Heart left ventricle (tissue), 16 donors: ENCODE measurements around the gene DCLK1. TPM values are rescaled to one million over a fixed set of nuclear protein-coding genes. Genes with fewer than 3 reads are reported as not detected.

ENCODE experiments used
- ATAC-seq, 4 donors: fragments of 200-7000 bp; cut with Tn5 transposase; one replicate each; pipeline ENCODE4 v1.9.1; 2020 to 2022; ENCODE audit warnings: moderate library complexity in 4 of 4, mild to moderate bottlenecking in 3 of 4, moderate number of reproducible peaks in 1 of 4
- DNase-seq, 5 donors: peaks; one replicate each; pipeline ENCODE4 v3.0.0-alpha.2; 2020
- H3K27ac ChIP-seq, 12 donors: fragments of 200-600 bp; sonication (generic) in 4 of 12; one replicate each; pipeline versions ENCODE4 v1.5.0 to v1.8.0; 2016 to 2022; ENCODE audit warnings: mild to moderate bottlenecking in 2 of 12
- H3K27me3 ChIP-seq, 9 donors: fragments of 200-600 bp; sonication (generic) in 2 of 9; one replicate each; pipeline versions ENCODE4 v1.5.1 to v1.8.0; 2016 to 2022; ENCODE audit warnings: mild to moderate bottlenecking in 3 of 9
- H3K36me3 ChIP-seq, 9 donors: fragments of 200-600 bp; sonication (generic) in 2 of 9; one replicate each; pipeline versions ENCODE4 v1.5.0 to v1.8.0; 2018 to 2022; ENCODE audit warnings: mild to moderate bottlenecking in 2 of 9
- H3K4me1 ChIP-seq, 12 donors: fragments of 200-600 bp; sonication (generic) in 4 of 12; one replicate each; pipeline versions ENCODE4 v1.5.0 to v1.8.0; 2016 to 2022; ENCODE audit warnings: mild to moderate bottlenecking in 3 of 12
- H3K4me3 ChIP-seq, 12 donors: fragments of 200-600 bp; sonication (generic) in 4 of 12; one replicate each; pipeline versions ENCODE4 v1.5.0 to v1.8.0; 2017 to 2022; ENCODE audit warnings: mild to moderate bottlenecking in 9 of 12, moderate library complexity in 4 of 12
- H3K9me3 ChIP-seq, 12 donors: fragments of 200-600 bp; sonication (generic) in 4 of 12; one replicate each; pipeline versions ENCODE4 v1.5.0 to v1.8.0; 2016 to 2022; ENCODE audit warnings: mild to moderate bottlenecking in 1 of 12
- CTCF ChIP-seq, 12 donors: fragments of 200-600 bp; sonication (generic) in 4 of 12; IDR thresholded peaks; one replicate each; pipeline versions ENCODE4 v1.5.0 to v1.8.0; 2018 to 2022; ENCODE audit warnings: antibody characterized with exemption in 12 of 12, mild to moderate bottlenecking in 5 of 12
- POLR2A ChIP-seq, 2 donors: fragments of 450-650 bp; IDR thresholded peaks; one replicate each; pipeline ENCODE4 v1.6.1; 2017; ENCODE audit warnings: antibody characterized with exemption in 2 of 2, mild to moderate bottlenecking in 2 of 2, moderate library complexity in 2 of 2
- WGBS, 4 donors: extraction: QIAGEN DNeasy Blood & Tissue Kit in 2 of 4; methylation state at CpG; one replicate each; pipeline versions ENCODE4 v1.1.5 to v1.1.7; 2013 to 2018; 5-methylcytosine and 5-hydroxymethylcytosine counted together
- intact Hi-C, 10 donors: fragments of 100-400 bp; cut with DNase I; formaldehyde crosslinking; loops; one replicate each; pipeline versions ENCODE4 v1.11.1 to v1.14.2; 2022
- polyA plus RNA-seq, 2 donors: library from polyadenylated mRNA; stranded (reverse); fragments of 200-250 nt; gene quantifications; one replicate each; pipeline ENCODE4 v1.2.3, GENCODE V29; 2013
- total RNA-seq, 9 donors: library from RNA; depleted of rRNA in 2 of 9; stranded (reverse); fragments of >200 nt in 2 of 9; fragmentation: NEBNext Ultra II Directional in 3 of 9; extraction: Animal tissue kit (Norgen Biotek cat#: 25700) in 3 of 9; gene quantifications; one replicate each; pipeline versions ENCODE4 v1.1.0 to v1.2.4, GENCODE V29; 2016 to 2023
- donor health status: ischemic (EF 13 %, LVEDD 7.1; RV severe dilation, severe dysfunction).
- donor health status: healthy with polysubstance abuse.
- donor health status: DM: no; HTN: yes; CAD: no.
- donor health status: DM: no; HTN: no; CAD: no.
- donor health status: ischemic (EF 25% LVEDD 6.9; RV normal size, moderate dysfunction).
- donor health status: ischemic (EF 25% LVEDD 5.7; RV mildly dilated, moderate dysfunction).
- donor health status: healthy.
- donor health status: DM: yes; HTN: yes; CAD: no.
- donor health status: ischemic (EF 35%, LVEDD 5.7; RV mildly dilated, moderate dysfunction).
- donor health status: nonischemic (EF 11% LVEDD 7.7; RV severe dilation, severe dysfunction).
- donor health status: DM: yes; HTN: yes; CAD: no.
- donor health status: PGD.
- donor health status: ischemic (EF 29% LVEDD 5.4; RV normal size, mild dysfunction).
- donor health status: nonischemic (EF 23%, LVEDD 6.1; RV moderate dilation, normal function).

Gene DCLK1
- total and polyA plus RNA-seq, 11 donors: 3.4 to 15.9 (median 11.2) TPM

- Histone ChIP-seq H3K9me3 (no peaks in the 10 kb centered on the region), H3K36me3 (no peaks in the 10 kb centered on the region), H3K27ac (peak overlapping the region in 1 of 12 donors; percentile 31), H3K27me3 (no peaks in the 10 kb centered on the region), H3K4me1 (peaks cover 0 to 22% (median 4%) of the 10 kb centered on the region in 12 donors), H3K4me3 (no peak overlapping the region)
- WGBS, 4 donors: 46 to 66% (median 54%) methylated on average over 3 of the region's 3 CpGs
- ATAC-seq (peak; percentile 47 to 77 (median 67)), DNase-seq (peak in 3 of 5 donors; percentile 30 to 52 (median 49))
- TF ChIP-seq POLR2A (IDR thresholded peaks at IDR 0.05) (no peak), CTCF (IDR thresholded peaks at IDR 0.05) (no peak)
- intact Hi-C loops: no loop called here
Observed at GRCh38 chr13:35923347-35923746, 207.8 kb downstream of the DCLK1 start.

GRCh38 chr13:35920816-35921215 lies 210.4 kb downstream of the DCLK1 start:
- intact Hi-C loops: no loop called here
- Histone ChIP-seq H3K27ac (no peak overlapping the region), H3K4me1 (peaks cover 0 to 13% (median 0%) of the 10 kb centered on the region in 12 donors), H3K4me3 (no peak overlapping the region), H3K9me3 (no peaks in the 10 kb centered on the region), H3K36me3 (no peaks in the 10 kb centered on the region), H3K27me3 (no peaks in the 10 kb centered on the region)
- 74 to 85% (median 79%) methylated on average over 7 of the region's 7 CpGs for WGBS, 4 donors
- DNase-seq: no peak
- TF ChIP-seq POLR2A (IDR thresholded peaks at IDR 0.05) (no peak), CTCF (IDR thresholded peaks at IDR 0.05) (no peak)
- ATAC-seq: no peak

- Histone ChIP-seq H3K4me1 (peaks cover 0 to 11% (median 0%) of the 10 kb centered on the region in 12 donors), H3K27me3 (no peaks in the 10 kb centered on the region), H3K27ac (peak overlapping the region in 3 of 12 donors; percentile 44 to 64 (median 49)), H3K9me3 (no peaks in the 10 kb centered on the region), H3K4me3 (peak overlapping the region in 4 of 12 donors; percentile 26 to 38 (median 34)), H3K36me3 (no peaks in the 10 kb centered on the region)
- 83 to 91% (median 90%) methylated on average over 8 of the region's 8 CpGs for WGBS, 4 donors
- no peak for TF ChIP-seq CTCF (IDR thresholded peaks at IDR 0.05)
- TF ChIP-seq POLR2A (IDR thresholded peaks at IDR 0.05): no peak
- intact Hi-C loops: no loop called here
- ATAC-seq (no peak), DNase-seq (no peak)
Observed at GRCh38 chr13:35917942-35918645, 213.1 kb downstream of the DCLK1 start.

- peak overlapping the region in 3 of 12 donors; percentile 44 to 64 (median 49) for H3K27ac ChIP-seq
- peak overlapping the region in 6 of 12 donors; percentile 5 to 38 (median 34) for H3K4me3 ChIP-seq
- intact Hi-C loops: no loop called here
- no peaks in the 10 kb centered on the region for H3K36me3 ChIP-seq
- H3K4me1 ChIP-seq: peaks cover 0 to 11% (median 0%) of the 10 kb centered on the region in 12 donors
- ATAC-seq: no peak
- no peaks in the 10 kb centered on the region for H3K9me3 ChIP-seq
- no peak for TF ChIP-seq POLR2A (IDR thresholded peaks at IDR 0.05)
- TF ChIP-seq CTCF (IDR thresholded peaks at IDR 0.05): no peak
- no peak for DNase-seq
- no peaks in the 10 kb centered on the region for H3K27me3 ChIP-seq
- 49 to 58% (median 54%) methylated on average over 13 of the region's 13 CpGs for WGBS, 4 donors
Observed at GRCh38 chr13:35917252-35917941, 213.8 kb downstream of the DCLK1 start.
